ENCODE results near the gene TATDN3.

Gene TATDN3

DNA sequence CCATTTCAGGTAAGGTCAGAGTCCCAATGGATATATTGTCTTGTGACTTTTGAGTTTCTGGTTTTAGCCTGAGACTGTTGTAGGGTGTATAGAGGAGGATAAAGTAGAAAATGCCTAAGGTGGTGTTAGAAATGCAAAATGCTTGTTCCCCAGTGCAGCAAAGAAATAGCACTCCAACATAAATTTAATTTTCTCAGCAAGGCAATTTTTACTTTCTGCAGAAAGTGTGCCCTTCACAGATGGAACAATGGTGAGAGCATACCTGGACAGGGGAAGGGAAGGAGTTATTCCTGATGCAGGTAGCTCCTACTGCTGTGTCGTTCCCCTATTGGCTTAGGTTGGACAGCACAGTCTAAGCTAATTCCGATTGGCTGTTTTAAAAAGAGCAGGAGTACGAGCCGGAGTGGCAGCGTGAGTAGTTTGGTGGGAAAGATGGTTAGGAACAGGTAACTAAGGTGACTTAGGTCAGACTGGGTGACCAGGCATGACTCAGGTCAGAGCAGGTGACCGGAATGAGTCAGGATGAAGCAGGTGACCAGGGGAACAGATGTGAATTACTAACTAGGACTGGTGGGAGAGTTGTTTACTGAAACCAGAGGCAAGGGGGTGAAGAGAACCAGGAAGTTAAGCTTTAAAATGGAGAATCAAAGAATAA, 34.2 kb downstream of the TATDN3 start:
- peaks cover 16% of the 10 kb centered on the region for H3K9me3 ChIP-seq (ENCODE audit: insufficient read depth, low read length, severe bottlenecking)
- H3K4me3 ChIP-seq (ENCODE audit: low read depth in 1 of 2, low read length in 2 of 2) = no peak overlapping the region
- no peak overlapping the region for H2AFZ ChIP-seq (ENCODE audit: low read depth, low read length)
- no peak overlapping the region for H3K4me2 ChIP-seq (ENCODE audit: insufficient read depth, low read length)
- TF ChIP-seq, protein P1, sequence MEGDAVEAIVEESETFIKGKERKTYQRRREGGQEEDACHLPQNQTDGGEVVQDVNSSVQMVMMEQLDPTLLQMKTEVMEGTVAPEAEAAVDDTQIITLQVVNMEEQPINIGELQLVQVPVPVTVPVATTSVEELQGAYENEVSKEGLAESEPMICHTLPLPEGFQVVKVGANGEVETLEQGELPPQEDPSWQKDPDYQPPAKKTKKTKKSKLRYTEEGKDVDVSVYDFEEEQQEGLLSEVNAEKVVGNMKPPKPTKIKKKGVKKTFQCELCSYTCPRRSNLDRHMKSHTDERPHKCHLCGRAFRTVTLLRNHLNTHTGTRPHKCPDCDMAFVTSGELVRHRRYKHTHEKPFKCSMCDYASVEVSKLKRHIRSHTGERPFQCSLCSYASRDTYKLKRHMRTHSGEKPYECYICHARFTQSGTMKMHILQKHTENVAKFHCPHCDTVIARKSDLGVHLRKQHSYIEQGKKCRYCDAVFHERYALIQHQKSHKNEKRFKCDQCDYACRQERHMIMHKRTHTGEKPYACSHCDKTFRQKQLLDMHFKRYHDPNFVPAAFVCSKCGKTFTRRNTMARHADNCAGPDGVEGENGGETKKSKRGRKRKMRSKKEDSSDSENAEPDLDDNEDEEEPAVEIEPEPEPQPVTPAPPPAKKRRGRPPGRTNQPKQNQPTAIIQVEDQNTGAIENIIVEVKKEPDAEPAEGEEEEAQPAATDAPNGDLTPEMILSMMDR (IDR thresholded peaks at IDR 0.05; ENCODE audit: borderline replicate concordance, extremely low read depth, low read length, poor library complexity, severe bottlenecking) = no peak
- TF ChIP-seq EZH2 (IDR thresholded peaks at IDR 0.05; ENCODE audit: borderline replicate concordance, low read depth, low read length, severe bottlenecking) = no peak
- H3K27me3 ChIP-seq (ENCODE audit: insufficient read depth, low read length, poor library complexity) = no peaks in the 10 kb centered on the region
- no peaks in the 10 kb centered on the region for H3K4me1 ChIP-seq (ENCODE audit: insufficient read depth, low read length)
- H3K36me3 ChIP-seq (ENCODE audit: insufficient read depth, low read length) = no peaks in the 10 kb centered on the region
- no peak overlapping the region for H3K27ac ChIP-seq (ENCODE audit: low read length)
- no peak overlapping the region for H3K9ac ChIP-seq (ENCODE audit: low read depth, low read length)
- H3K79me2 ChIP-seq (ENCODE audit: insufficient read depth, low read length) = no peaks in the 10 kb centered on the region
- DNase-seq (no peak), ATAC-seq (ENCODE audit: insufficient read depth, low read depth) (no peak)
- H4K20me1 ChIP-seq (ENCODE audit: insufficient read depth, low read length) = no peaks in the 10 kb centered on the region

DNA sequence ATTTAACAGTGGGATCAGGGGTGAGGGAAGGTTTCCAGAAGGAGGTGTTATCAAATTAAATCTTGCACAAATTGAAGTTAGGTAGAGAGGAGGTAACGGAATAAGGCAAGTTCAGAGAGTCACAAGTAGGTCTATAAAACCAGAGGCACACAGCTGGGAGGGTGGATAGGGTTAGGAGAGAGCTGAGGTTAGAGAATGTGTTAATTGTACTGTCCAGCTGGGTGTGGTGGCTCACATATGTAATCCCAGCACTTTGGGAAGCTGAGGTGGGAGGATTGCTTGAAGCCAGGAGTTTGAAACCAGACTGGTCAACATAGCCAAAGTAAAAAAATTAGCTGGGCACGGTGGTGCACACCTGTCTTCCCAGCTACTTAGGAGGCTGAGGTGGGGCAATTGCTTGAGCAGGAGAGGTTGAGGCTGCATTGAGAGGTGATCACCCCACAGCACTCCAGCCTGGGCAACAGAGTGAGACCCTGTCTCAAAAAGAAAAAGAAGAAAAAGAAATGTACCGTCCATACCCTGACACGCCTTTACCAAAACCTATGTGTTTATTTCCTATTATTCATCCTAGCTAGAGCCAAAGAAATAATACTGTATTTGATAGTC, 35.6 kb downstream of the TATDN3 start:
- H3K4me2 ChIP-seq (ENCODE audit: insufficient read depth, low read length) = no peak overlapping the region
- no peak for ATAC-seq (ENCODE audit: insufficient read depth, low read depth)
- no peak overlapping the region for H3K27ac ChIP-seq (ENCODE audit: low read length)
- H3K27me3 ChIP-seq (ENCODE audit: insufficient read depth, low read length, poor library complexity) = no peaks in the 10 kb centered on the region
- H3K4me1 ChIP-seq (ENCODE audit: insufficient read depth, low read length) = no peaks in the 10 kb centered on the region
- H3K9ac ChIP-seq (ENCODE audit: low read depth, low read length) = no peak overlapping the region
- H4K20me1 ChIP-seq (ENCODE audit: insufficient read depth, low read length) = no peaks in the 10 kb centered on the region
- no peak overlapping the region for H3K4me3 ChIP-seq (ENCODE audit: low read depth in 1 of 2, low read length in 2 of 2)
- no peak for DNase-seq
- TF ChIP-seq, protein P1 (IDR thresholded peaks at IDR 0.05; ENCODE audit: borderline replicate concordance, extremely low read depth, low read length, poor library complexity, severe bottlenecking) = no peak
- TF ChIP-seq EZH2 (IDR thresholded peaks at IDR 0.05; ENCODE audit: borderline replicate concordance, low read depth, low read length, severe bottlenecking) = no peak
- no peaks in the 10 kb centered on the region for H3K79me2 ChIP-seq (ENCODE audit: insufficient read depth, low read length)
- H3K36me3 ChIP-seq (ENCODE audit: insufficient read depth, low read length) = no peaks in the 10 kb centered on the region
- peaks cover 16% of the 10 kb centered on the region for H3K9me3 ChIP-seq (ENCODE audit: insufficient read depth, low read length, severe bottlenecking)
- H2AFZ ChIP-seq (ENCODE audit: low read depth, low read length) = no peak overlapping the region

DNA sequence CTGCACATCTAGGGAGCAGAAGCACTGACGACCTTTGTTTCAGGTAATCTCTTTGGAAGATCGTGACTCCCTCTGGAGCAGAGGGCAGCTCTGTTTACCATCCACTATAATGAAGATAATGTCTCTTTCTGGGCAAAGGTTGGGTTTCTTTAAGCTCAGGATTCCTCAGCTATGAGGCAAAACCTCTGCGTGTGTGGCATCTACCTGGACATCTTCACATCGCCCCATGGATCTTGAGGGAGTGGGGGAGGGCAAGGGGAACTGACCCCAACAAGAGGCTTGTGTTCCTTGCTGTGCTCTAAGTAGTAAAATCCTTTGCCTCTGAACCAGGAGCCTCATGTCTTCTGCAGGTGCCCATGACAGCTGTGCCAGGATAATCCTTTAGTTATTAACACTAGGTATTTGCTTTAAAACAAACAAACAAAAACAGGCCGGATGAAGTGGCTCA, 36.2 kb downstream of the TATDN3 start:
- no peaks in the 10 kb centered on the region for H3K4me1 ChIP-seq (ENCODE audit: insufficient read depth, low read length)
- no peaks in the 10 kb centered on the region for H3K36me3 ChIP-seq (ENCODE audit: insufficient read depth, low read length)
- no peak overlapping the region for H3K4me2 ChIP-seq (ENCODE audit: insufficient read depth, low read length)
- H3K9me3 ChIP-seq (ENCODE audit: insufficient read depth, low read length, severe bottlenecking) = peaks cover 16% of the 10 kb centered on the region
- H3K27me3 ChIP-seq (ENCODE audit: insufficient read depth, low read length, poor library complexity) = no peaks in the 10 kb centered on the region
- DNase-seq (no peak), ATAC-seq (ENCODE audit: insufficient read depth, low read depth) (no peak)
- no peak overlapping the region for H3K4me3 ChIP-seq (ENCODE audit: low read depth in 1 of 2, low read length in 2 of 2)
- no peak overlapping the region for H3K27ac ChIP-seq (ENCODE audit: low read length)
- H3K79me2 ChIP-seq (ENCODE audit: insufficient read depth, low read length) = no peaks in the 10 kb centered on the region
- TF ChIP-seq, protein P1 (IDR thresholded peaks at IDR 0.05; ENCODE audit: borderline replicate concordance, extremely low read depth, low read length, poor library complexity, severe bottlenecking) = no peak
- TF ChIP-seq EZH2 (IDR thresholded peaks at IDR 0.05; ENCODE audit: borderline replicate concordance, low read depth, low read length, severe bottlenecking) = no peak
- no peak overlapping the region for H2AFZ ChIP-seq (ENCODE audit: low read depth, low read length)
- no peak overlapping the region for H3K9ac ChIP-seq (ENCODE audit: low read depth, low read length)
- H4K20me1 ChIP-seq (ENCODE audit: insufficient read depth, low read length) = no peaks in the 10 kb centered on the region

Measured in DND-41 (cell line).